HG03045 (cell line): ENCODE data around the gene PCDH15.

Experiments
- ATAC-seq: cut with Tn5 transposase; IDR thresholded peaks from one replicate; pipeline ENCODE4 v1.9.1; 2021; ENCODE audit warnings: mild to moderate bottlenecking, moderate library complexity; ENCODE audit not compliant: unreplicated experiment

PCDH15 gene

GRCh38 chr10:53893061-53893460, 908.0 kb downstream of the PCDH15 start:
- no peak for ATAC-seq

- no peak for ATAC-seq
Observed at GRCh38 chr10:53886325-53887300, 914.4 kb downstream of the PCDH15 start.

GRCh38 chr10:53864846-53865245, 936.2 kb downstream of the PCDH15 start:
- ATAC-seq: no peak

GRCh38 chr10:53852450-53853175, 948.4 kb downstream of the PCDH15 start:
- ATAC-seq: no peak

GRCh38 chr10:53846809-53847208, 954.2 kb downstream of the PCDH15 start:
- ATAC-seq: no peak

- no peak for ATAC-seq
Observed at GRCh38 chr10:53843736-53844362, 957.2 kb downstream of the PCDH15 start.

GRCh38 chr10:53841483-53842145, 959.4 kb downstream of the PCDH15 start:
- no peak for ATAC-seq

- no peak for ATAC-seq
Observed at GRCh38 chr10:53840653-53841052, 960.4 kb downstream of the PCDH15 start.

- no peak for ATAC-seq
Observed at GRCh38 chr10:53839440-53840039, 961.5 kb downstream of the PCDH15 start.

- no peak for ATAC-seq
Observed at GRCh38 chr10:53836638-53837037, 964.4 kb downstream of the PCDH15 start.

GRCh38 chr10:53833908-53834307, 967.1 kb downstream of the PCDH15 start:
- no peak for ATAC-seq

GRCh38 chr10:53827261-53827660, 973.8 kb downstream of the PCDH15 start:
- no peak for ATAC-seq

- ATAC-seq: no peak
Observed at GRCh38 chr10:53808677-53809372, 992.2 kb downstream of the PCDH15 start.

GRCh38 chr10:53786236-53786900, 1014.7 kb downstream of the PCDH15 start:
- no peak for ATAC-seq

GRCh38 chr10:53771701-53772100, 1029.3 kb downstream of the PCDH15 start:
- ATAC-seq: no peak

GRCh38 chr10:53770903-53771302, 1030.1 kb downstream of the PCDH15 start:
- no peak for ATAC-seq

- no peak for ATAC-seq
Observed at GRCh38 chr10:53765311-53765710, 1035.7 kb downstream of the PCDH15 start.

GRCh38 chr10:53754596-53755250, 1046.3 kb downstream of the PCDH15 start:
- ATAC-seq: no peak
